BLaER1 (cell line): ENCODE data around the gene PGP.

Source experiments
- H3K27ac ChIP-seq: shearing (Covaris generic); formaldehyde crosslinking; 2 replicates; pipeline ENCODE4 v1.8.1; 2022
- H3K27me3 ChIP-seq: shearing (Covaris generic); formaldehyde crosslinking; 2 replicates; pipeline ENCODE4 v1.8.1; 2022
- H3K36me3 ChIP-seq: shearing (Covaris generic); formaldehyde crosslinking; 2 replicates; pipeline ENCODE4 v1.8.1; 2022
- H3K4me1 ChIP-seq: shearing (Covaris generic); formaldehyde crosslinking; 2 replicates; pipeline ENCODE4 v1.8.1; 2022
- H3K4me2 ChIP-seq: shearing (Covaris generic); formaldehyde crosslinking; 2 replicates; pipeline ENCODE4 v1.8.1; 2022
- H3K4me3 ChIP-seq: shearing (Covaris generic); formaldehyde crosslinking; 2 replicates; pipeline ENCODE4 v1.8.1; 2022
- H3K9ac ChIP-seq: shearing (Covaris generic); formaldehyde crosslinking; 2 replicates; pipeline ENCODE4 v1.8.1; 2022
- H3K9me3 ChIP-seq: shearing (Covaris generic); formaldehyde crosslinking; 2 replicates; pipeline ENCODE4 v1.8.1; 2022
- H4K20me1 ChIP-seq: shearing (Covaris generic); formaldehyde crosslinking; 2 replicates; pipeline ENCODE4 v1.8.1; 2022
- Cebpa-rat ChIP-seq: shearing (Covaris generic); IDR thresholded peaks from 2 replicates; pipeline ENCODE4 v1.8.1; 2022

PGP gene

GRCh38 chr16:2232094-2232990 lies 17.7 kb upstream of the PGP start:
- Histone ChIP-seq H3K36me3 (peaks cover 93% of the 10 kb centered on the region), H3K4me2 (no peak overlapping the region), H3K9ac (no peak overlapping the region), H4K20me1 (peaks cover 94% of the 10 kb centered on the region), H3K4me1 (peaks cover 14% of the 10 kb centered on the region), H3K27me3 (peaks cover 13% of the 10 kb centered on the region), H3K9me3 (no peaks in the 10 kb centered on the region), H3K4me3 (no peak overlapping the region), H3K27ac (no peak overlapping the region)
- no peak for TF ChIP-seq Cebpa-rat

- peaks cover 95% of the 10 kb centered on the region for H4K20me1 ChIP-seq
- H3K4me2 ChIP-seq = no peak overlapping the region
- H3K4me1 ChIP-seq = peaks cover 19% of the 10 kb centered on the region
- H3K27me3 ChIP-seq = peaks cover 2% of the 10 kb centered on the region
- no peak overlapping the region for H3K4me3 ChIP-seq
- no peak overlapping the region for H3K9ac ChIP-seq
- no peaks in the 10 kb centered on the region for H3K9me3 ChIP-seq
- H3K36me3 ChIP-seq = peaks cover 96% of the 10 kb centered on the region
- no peak overlapping the region for H3K27ac ChIP-seq
- TF ChIP-seq Cebpa-rat = no peak
Observed at GRCh38 chr16:2231016-2231931, 16.6 kb upstream of the PGP start.

GRCh38 chr16:2230376-2230775 lies 15.7 kb upstream of the PGP start:
- no peak overlapping the region for H3K4me2 ChIP-seq
- peaks cover 95% of the 10 kb centered on the region for H4K20me1 ChIP-seq
- no peak overlapping the region for H3K9ac ChIP-seq
- TF ChIP-seq Cebpa-rat = no peak
- H3K36me3 ChIP-seq = peaks cover 90% of the 10 kb centered on the region
- H3K9me3 ChIP-seq = no peaks in the 10 kb centered on the region
- peaks cover 28% of the 10 kb centered on the region for H3K4me1 ChIP-seq
- H3K27ac ChIP-seq = no peak overlapping the region
- no peaks in the 10 kb centered on the region for H3K27me3 ChIP-seq
- H3K4me3 ChIP-seq = no peak overlapping the region

- H3K9me3 ChIP-seq = no peaks in the 10 kb centered on the region
- TF ChIP-seq Cebpa-rat = no peak
- no peak overlapping the region for H3K27ac ChIP-seq
- no peaks in the 10 kb centered on the region for H3K27me3 ChIP-seq
- peaks cover 95% of the 10 kb centered on the region for H4K20me1 ChIP-seq
- H3K9ac ChIP-seq = no peak overlapping the region
- H3K4me1 ChIP-seq = peaks cover 35% of the 10 kb centered on the region
- H3K4me2 ChIP-seq = no peak overlapping the region
- H3K4me3 ChIP-seq = no peak overlapping the region
- H3K36me3 ChIP-seq = peaks cover 84% of the 10 kb centered on the region
Observed at GRCh38 chr16:2229632-2230250, 15.1 kb upstream of the PGP start.

GRCh38 chr16:2229091-2229490 lies 14.5 kb upstream of the PGP start:
- Histone ChIP-seq H3K27me3 (no peaks in the 10 kb centered on the region), H3K4me1 (peaks cover 36% of the 10 kb centered on the region), H3K4me2 (no peak overlapping the region), H3K27ac (no peak overlapping the region), H3K9me3 (no peaks in the 10 kb centered on the region), H3K36me3 (peaks cover 79% of the 10 kb centered on the region), H3K4me3 (no peak overlapping the region), H3K9ac (no peak overlapping the region), H4K20me1 (peaks cover 97% of the 10 kb centered on the region)
- no peak for TF ChIP-seq Cebpa-rat

GRCh38 chr16:2228161-2228824 lies 13.7 kb upstream of the PGP start:
- Histone ChIP-seq H3K4me3 (no peak overlapping the region), H3K27ac (no peak overlapping the region), H3K9ac (0 out of 2 replicates have a peak overlapping the region, but pooled peaks have one; percentile 24), H3K4me1 (peaks cover 28% of the 10 kb centered on the region), H3K4me2 (no peak overlapping the region), H3K9me3 (no peaks in the 10 kb centered on the region), H4K20me1 (peaks cover 93% of the 10 kb centered on the region), H3K36me3 (peaks cover 71% of the 10 kb centered on the region), H3K27me3 (no peaks in the 10 kb centered on the region)
- no peak for TF ChIP-seq Cebpa-rat

GRCh38 chr16:2226918-2227317 lies 12.3 kb upstream of the PGP start:
- Histone ChIP-seq H3K4me2 (no peak overlapping the region), H3K4me3 (no peak overlapping the region), H3K4me1 (peaks cover 31% of the 10 kb centered on the region), H3K27ac (no peak overlapping the region), H3K9me3 (no peaks in the 10 kb centered on the region), H3K27me3 (no peaks in the 10 kb centered on the region), H4K20me1 (peaks cover 81% of the 10 kb centered on the region), H3K9ac (no peak overlapping the region), H3K36me3 (peaks cover 57% of the 10 kb centered on the region)
- no peak for TF ChIP-seq Cebpa-rat

- Histone ChIP-seq H3K36me3 (peaks cover 51% of the 10 kb centered on the region), H3K4me1 (peaks cover 31% of the 10 kb centered on the region), H3K9me3 (no peaks in the 10 kb centered on the region), H3K27ac (no peak overlapping the region), H3K9ac (peak overlapping the region; percentile 4; the same call in 1 of the 2 replicates), H4K20me1 (peaks cover 75% of the 10 kb centered on the region), H3K4me2 (peak overlapping the region; percentile 14; the same call in 1 of the 2 replicates), H3K27me3 (no peaks in the 10 kb centered on the region), H3K4me3 (no peak overlapping the region)
- no peak for TF ChIP-seq Cebpa-rat
Observed at GRCh38 chr16:2226245-2226793, 11.7 kb upstream of the PGP start.
